ENCODE measurements around the gene ZNF362.
A peak's percentile ranks its signal among the peaks of the same experiment; 100 is the strongest.

Gene ZNF362, protein sequence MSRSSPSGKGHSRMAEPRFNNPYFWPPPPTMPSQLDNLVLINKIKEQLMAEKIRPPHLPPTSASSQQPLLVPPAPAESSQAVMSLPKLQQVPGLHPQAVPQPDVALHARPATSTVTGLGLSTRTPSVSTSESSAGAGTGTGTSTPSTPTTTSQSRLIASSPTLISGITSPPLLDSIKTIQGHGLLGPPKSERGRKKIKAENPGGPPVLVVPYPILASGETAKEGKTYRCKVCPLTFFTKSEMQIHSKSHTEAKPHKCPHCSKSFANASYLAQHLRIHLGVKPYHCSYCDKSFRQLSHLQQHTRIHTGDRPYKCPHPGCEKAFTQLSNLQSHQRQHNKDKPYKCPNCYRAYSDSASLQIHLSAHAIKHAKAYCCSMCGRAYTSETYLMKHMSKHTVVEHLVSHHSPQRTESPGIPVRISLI
- 16.6 to 25.4 (median 16.6) reads per million in 3 donors for total RNA-seq

DNA sequence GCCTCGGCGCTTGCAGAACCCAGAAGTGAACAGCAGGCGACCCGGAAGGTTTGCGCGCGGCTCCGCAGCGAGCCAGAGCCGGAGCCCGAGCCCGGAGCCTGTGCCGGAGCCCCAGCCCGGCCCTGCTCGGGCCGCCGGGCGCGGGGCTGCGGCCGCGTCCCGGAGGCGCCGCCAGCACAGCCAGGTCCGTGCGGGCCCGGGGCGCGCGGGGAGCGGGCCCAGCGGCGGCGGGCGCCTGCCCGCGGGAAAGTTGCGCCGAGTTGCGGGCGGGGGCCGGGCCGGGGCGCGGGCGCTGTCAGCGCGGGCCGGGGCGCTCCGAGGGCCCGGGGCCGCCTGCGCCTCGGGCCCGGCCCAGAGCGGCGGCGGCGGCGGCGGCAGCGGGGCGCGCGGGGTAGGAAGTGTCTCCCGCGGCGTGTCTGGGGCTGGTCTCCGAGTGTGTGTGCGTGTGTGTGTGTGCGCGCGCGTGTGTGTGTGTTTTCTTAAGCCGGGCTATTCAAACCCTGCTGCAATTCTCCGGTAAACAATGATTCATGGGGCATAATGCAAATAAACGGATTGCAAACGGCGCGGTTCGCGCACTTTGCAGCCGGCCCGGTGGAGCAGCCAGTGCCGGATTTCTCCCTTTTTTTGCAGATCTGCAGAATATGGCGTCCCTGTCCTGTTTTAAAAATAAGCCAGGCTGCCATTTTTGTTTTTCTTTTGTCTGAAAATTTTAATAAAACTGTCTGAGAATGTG lies at the start of gene ZNF362:
Gene ZNF362 (plus strand): TSS at position 22 of the 736 bp plus-strand sequence. CDS start 14,083 bp downstream, outside the sequence.
- Histone ChIP-seq H3K27me3 (replicated peaks; ENCODE audit: control insufficient read depth, insufficient read depth, low read length, poor library complexity, severe bottlenecking) (no peaks in the 10 kb centered on the region), H3K36me3 (ENCODE audit: control insufficient read depth, insufficient read depth, low read length) (no peaks in the 10 kb centered on the region), H3K4me3 (ENCODE audit: insufficient read depth, low read depth, low read length, poor library complexity, severe bottlenecking) (peak within 1 kb of the TSS; percentile 76), H3K4me1 (ENCODE audit: control insufficient read depth, insufficient read depth, low read length, poor library complexity, severe bottlenecking) (peaks cover 14% of the 10 kb centered on the region), H3K9me3 (ENCODE audit: control insufficient read depth, low read length) (no peaks in the 10 kb centered on the region), H3K27ac (ENCODE audit: insufficient read depth, low read length, poor library complexity, severe bottlenecking) (peak within 1 kb of the TSS; percentile 67)
- DNase-seq: peak; percentile 42 to 56 (median 50)

DNA sequence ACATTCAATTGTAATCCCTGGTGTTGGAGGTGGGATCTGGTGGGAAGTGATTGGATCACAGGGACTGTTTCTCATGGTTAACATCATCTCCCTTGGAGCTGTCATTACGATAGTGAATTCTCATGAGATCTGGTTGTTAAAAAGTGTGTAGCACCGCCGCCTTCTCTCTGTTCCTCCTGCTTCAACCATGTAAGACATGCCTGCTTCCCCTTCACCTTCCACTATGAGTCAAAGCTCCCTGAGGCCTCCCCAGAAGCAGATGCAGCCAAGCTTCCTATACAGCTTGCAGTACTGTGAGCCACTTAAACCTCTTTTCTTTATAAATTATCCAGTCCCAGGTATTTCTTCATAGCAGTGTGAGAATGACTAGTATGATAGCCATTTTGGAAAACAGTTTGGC lies 44.3 kb upstream of the ZNF362 start:
- H3K36me3 ChIP-seq (ENCODE audit: control insufficient read depth, insufficient read depth, low read length): no peaks in the 10 kb centered on the region
- no peaks in the 10 kb centered on the region for H3K4me1 ChIP-seq (ENCODE audit: control insufficient read depth, insufficient read depth, low read length, poor library complexity, severe bottlenecking)
- no peaks in the 10 kb centered on the region for H3K9me3 ChIP-seq (ENCODE audit: control insufficient read depth, low read length)
- H3K4me3 ChIP-seq (ENCODE audit: insufficient read depth, low read depth, low read length, poor library complexity, severe bottlenecking): no peak overlapping the region
- no peaks in the 10 kb centered on the region for H3K27me3 ChIP-seq (replicated peaks; ENCODE audit: control insufficient read depth, insufficient read depth, low read length, poor library complexity, severe bottlenecking)
- H3K27ac ChIP-seq (ENCODE audit: insufficient read depth, low read length, poor library complexity, severe bottlenecking): no peak overlapping the region
- DNase-seq: no peak

DNA sequence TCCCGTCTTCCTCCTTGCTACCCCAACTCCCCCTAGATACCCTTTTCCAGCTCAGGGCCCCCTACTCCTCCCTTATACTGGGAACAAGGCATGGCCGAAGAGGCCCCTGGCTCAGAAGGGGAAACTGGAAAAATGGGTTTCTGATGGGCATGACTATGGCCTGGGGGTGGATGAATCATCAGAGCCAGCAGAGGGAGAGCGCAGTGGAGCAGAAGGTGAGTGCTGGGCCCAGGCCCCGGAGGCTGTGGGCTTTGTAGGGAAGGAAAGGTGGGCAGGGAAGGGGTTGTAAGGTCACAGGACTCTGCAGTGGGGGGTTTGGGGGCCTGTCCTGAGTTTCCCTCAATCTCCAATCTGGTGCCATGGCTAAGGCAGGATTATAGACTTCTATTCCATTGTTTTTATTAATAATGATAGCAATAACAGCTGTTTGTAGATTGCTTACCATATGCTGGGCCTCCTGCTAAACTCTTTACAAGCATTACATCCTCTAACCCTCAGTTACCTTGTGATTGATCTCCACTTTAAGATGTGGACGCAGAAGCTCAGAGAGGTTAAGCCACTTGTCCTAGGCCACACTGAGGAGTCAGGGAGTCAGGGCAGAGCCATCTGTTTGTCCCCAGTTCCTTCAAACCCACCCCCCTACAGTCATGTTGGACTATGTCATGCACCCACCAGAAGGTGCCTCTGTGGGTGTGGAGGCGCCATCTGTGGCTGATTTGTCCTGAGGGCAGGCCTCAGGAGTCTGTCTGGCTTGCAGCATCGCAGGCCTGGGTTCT lies 36.2 kb upstream of the ZNF362 start:
- Histone ChIP-seq H3K4me3 (ENCODE audit: insufficient read depth, low read depth, low read length, poor library complexity, severe bottlenecking) (no peak overlapping the region), H3K27me3 (replicated peaks; ENCODE audit: control insufficient read depth, insufficient read depth, low read length, poor library complexity, severe bottlenecking) (no peaks in the 10 kb centered on the region), H3K36me3 (ENCODE audit: control insufficient read depth, insufficient read depth, low read length) (no peaks in the 10 kb centered on the region), H3K9me3 (ENCODE audit: control insufficient read depth, low read length) (peaks cover 4% of the 10 kb centered on the region), H3K27ac (ENCODE audit: insufficient read depth, low read length, poor library complexity, severe bottlenecking) (no peak overlapping the region), H3K4me1 (ENCODE audit: control insufficient read depth, insufficient read depth, low read length, poor library complexity, severe bottlenecking) (no peaks in the 10 kb centered on the region)
- DNase-seq: no peak

DNA sequence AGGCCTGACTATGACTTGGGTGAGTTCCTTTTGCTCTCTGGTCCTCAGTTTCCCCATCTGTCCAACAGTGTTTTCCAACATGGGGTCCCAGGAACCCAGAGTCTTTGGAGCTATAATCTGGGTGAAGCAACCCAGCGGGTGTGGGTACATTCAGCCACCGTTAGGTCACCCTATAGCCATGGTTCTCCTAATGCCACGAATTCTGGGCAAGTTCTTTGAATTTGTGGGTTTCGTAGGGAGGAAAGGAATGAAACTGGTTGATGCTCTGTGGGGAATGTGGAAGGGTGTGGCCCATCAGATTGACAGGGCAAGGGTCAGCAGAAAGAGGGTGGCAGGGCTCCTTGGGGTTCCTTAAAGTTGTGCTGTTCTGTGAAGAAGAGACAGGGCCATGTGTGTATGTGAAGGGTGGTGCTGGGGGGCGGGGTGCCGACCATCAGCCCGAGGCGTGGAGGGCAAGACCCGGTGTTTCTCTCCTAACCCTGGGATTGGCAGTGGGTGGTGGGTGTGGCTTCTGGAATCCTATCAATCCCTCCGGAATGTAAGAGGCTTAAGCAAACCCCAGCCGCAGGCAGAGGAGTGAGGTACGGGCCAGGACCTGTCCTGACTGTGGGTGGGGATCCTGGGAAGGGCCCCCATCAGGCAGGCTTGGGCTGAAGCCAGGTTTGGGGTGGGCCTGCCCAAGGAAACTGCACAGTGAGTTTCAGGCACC lies 35.5 kb upstream of the ZNF362 start:
- H3K9me3 ChIP-seq (ENCODE audit: control insufficient read depth, low read length): peaks cover 4% of the 10 kb centered on the region
- H3K4me3 ChIP-seq (ENCODE audit: insufficient read depth, low read depth, low read length, poor library complexity, severe bottlenecking): no peak overlapping the region
- no peaks in the 10 kb centered on the region for H3K36me3 ChIP-seq (ENCODE audit: control insufficient read depth, insufficient read depth, low read length)
- no peak for DNase-seq
- no peaks in the 10 kb centered on the region for H3K4me1 ChIP-seq (ENCODE audit: control insufficient read depth, insufficient read depth, low read length, poor library complexity, severe bottlenecking)
- no peaks in the 10 kb centered on the region for H3K27me3 ChIP-seq (replicated peaks; ENCODE audit: control insufficient read depth, insufficient read depth, low read length, poor library complexity, severe bottlenecking)
- H3K27ac ChIP-seq (ENCODE audit: insufficient read depth, low read length, poor library complexity, severe bottlenecking): no peak overlapping the region

DNA sequence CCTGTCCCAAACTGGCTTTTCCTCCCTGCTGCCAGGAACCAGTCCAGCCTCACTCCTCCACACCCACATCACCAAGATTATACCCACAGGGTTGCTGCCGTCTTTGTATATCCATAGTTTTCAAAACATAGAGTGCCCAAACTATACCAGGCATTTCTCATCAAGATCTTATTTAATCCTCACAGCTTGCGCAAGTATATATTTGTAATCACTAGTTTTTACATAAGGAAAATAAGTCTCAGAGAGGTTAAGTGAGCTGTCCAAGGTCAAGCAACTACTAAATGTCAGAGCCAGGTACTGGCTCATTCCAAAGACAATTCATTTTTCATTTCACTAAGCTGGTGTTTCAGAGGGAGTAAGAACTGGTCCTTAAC lies 34.9 kb upstream of the ZNF362 start:
- H3K4me1 ChIP-seq (ENCODE audit: control insufficient read depth, insufficient read depth, low read length, poor library complexity, severe bottlenecking): no peaks in the 10 kb centered on the region
- H3K36me3 ChIP-seq (ENCODE audit: control insufficient read depth, insufficient read depth, low read length): no peaks in the 10 kb centered on the region
- H3K9me3 ChIP-seq (ENCODE audit: control insufficient read depth, low read length): peaks cover 4% of the 10 kb centered on the region
- no peak overlapping the region for H3K4me3 ChIP-seq (ENCODE audit: insufficient read depth, low read depth, low read length, poor library complexity, severe bottlenecking)
- H3K27ac ChIP-seq (ENCODE audit: insufficient read depth, low read length, poor library complexity, severe bottlenecking): no peak overlapping the region
- DNase-seq: no peak
- no peaks in the 10 kb centered on the region for H3K27me3 ChIP-seq (replicated peaks; ENCODE audit: control insufficient read depth, insufficient read depth, low read length, poor library complexity, severe bottlenecking)

DNA sequence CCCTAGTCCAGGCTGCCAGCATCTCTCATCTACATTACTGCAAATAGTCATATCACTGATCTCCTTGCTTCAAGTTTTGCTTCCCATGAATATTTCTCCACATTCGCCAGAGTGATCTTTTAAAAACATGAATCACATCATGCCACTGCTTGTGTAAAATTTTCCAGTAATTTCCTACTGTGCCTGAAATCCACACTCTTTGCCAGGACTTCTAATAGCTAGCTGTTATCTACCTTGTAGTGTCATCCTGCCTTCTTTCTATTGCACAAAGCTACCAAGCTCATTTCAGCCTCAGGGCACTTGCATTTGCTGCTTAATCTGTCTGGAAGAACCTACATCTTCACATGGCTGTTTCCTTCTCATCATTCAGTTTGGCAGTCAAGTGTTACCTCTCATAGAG lies 33.9 kb upstream of the ZNF362 start:
- H3K4me1 ChIP-seq (ENCODE audit: control insufficient read depth, insufficient read depth, low read length, poor library complexity, severe bottlenecking): no peaks in the 10 kb centered on the region
- H3K4me3 ChIP-seq (ENCODE audit: insufficient read depth, low read depth, low read length, poor library complexity, severe bottlenecking): no peak overlapping the region
- DNase-seq: no peak
- no peaks in the 10 kb centered on the region for H3K36me3 ChIP-seq (ENCODE audit: control insufficient read depth, insufficient read depth, low read length)
- H3K27ac ChIP-seq (ENCODE audit: insufficient read depth, low read length, poor library complexity, severe bottlenecking): no peak overlapping the region
- H3K27me3 ChIP-seq (replicated peaks; ENCODE audit: control insufficient read depth, insufficient read depth, low read length, poor library complexity, severe bottlenecking): no peaks in the 10 kb centered on the region
- peaks cover 4% of the 10 kb centered on the region for H3K9me3 ChIP-seq (ENCODE audit: control insufficient read depth, low read length)

DNA sequence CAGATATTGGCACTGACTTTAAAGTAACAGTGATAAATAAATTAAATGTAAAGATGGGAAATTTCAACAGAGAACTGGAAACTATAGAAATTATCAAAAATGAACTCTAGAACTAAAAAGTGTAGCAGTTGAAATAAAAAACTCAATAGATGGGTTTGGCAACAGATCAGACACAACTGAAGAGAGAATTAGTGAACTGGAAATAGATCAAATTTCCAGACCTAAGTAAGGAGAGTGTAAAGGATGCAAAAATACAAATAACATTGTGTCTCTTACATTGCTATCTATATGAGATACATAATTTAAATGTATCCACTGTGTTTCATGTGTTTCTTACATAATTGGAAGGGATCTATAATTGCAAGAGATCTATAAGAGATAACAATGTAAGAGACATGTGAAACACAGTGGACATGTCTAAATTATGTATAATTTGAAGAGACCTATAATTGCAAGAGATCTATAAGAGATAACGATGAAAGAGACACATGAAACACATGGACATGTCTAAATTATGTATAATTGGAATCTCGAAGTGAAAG lies 32.1 kb upstream of the ZNF362 start:
- no peaks in the 10 kb centered on the region for H3K36me3 ChIP-seq (ENCODE audit: control insufficient read depth, insufficient read depth, low read length)
- DNase-seq: no peak

DNA sequence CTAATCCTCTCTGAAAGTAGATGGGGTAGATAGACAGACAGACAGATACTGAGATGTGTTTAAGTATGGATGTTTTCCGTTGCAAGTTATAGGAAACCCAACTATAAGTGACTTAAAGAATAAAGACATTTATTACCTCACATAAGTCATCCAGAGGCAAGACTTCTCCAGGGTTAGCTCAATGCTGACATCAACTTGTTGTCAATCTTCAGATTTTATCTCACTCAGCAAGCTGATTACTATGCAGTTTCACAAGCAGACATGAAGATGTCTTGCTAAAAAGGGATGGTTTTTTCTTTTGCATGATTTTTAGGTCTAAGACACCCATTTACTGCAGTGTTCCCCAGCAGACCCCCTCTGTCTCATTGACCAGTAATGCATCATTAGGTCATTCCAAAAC lies 30.7 kb upstream of the ZNF362 start:
- no peak overlapping the region for H3K4me3 ChIP-seq (ENCODE audit: insufficient read depth, low read depth, low read length, poor library complexity, severe bottlenecking)
- no peaks in the 10 kb centered on the region for H3K36me3 ChIP-seq (ENCODE audit: control insufficient read depth, insufficient read depth, low read length)
- no peak for DNase-seq
- no peaks in the 10 kb centered on the region for H3K27me3 ChIP-seq (replicated peaks; ENCODE audit: control insufficient read depth, insufficient read depth, low read length, poor library complexity, severe bottlenecking)
- no peak overlapping the region for H3K27ac ChIP-seq (ENCODE audit: insufficient read depth, low read length, poor library complexity, severe bottlenecking)
- peaks cover 4% of the 10 kb centered on the region for H3K9me3 ChIP-seq (ENCODE audit: control insufficient read depth, low read length)
- H3K4me1 ChIP-seq (ENCODE audit: control insufficient read depth, insufficient read depth, low read length, poor library complexity, severe bottlenecking): no peaks in the 10 kb centered on the region

More for the DNA sequence above, 32.1 kb upstream of the ZNF362 start:
- Histone ChIP-seq H3K4me3 (ENCODE audit: insufficient read depth, low read depth, low read length, poor library complexity, severe bottlenecking) (no peak overlapping the region), H3K27ac (ENCODE audit: insufficient read depth, low read length, poor library complexity, severe bottlenecking) (no peak overlapping the region), H3K27me3 (replicated peaks; ENCODE audit: control insufficient read depth, insufficient read depth, low read length, poor library complexity, severe bottlenecking) (no peaks in the 10 kb centered on the region), H3K9me3 (ENCODE audit: control insufficient read depth, low read length) (peaks cover 4% of the 10 kb centered on the region), H3K4me1 (ENCODE audit: control insufficient read depth, insufficient read depth, low read length, poor library complexity, severe bottlenecking) (no peaks in the 10 kb centered on the region)

DNA sequence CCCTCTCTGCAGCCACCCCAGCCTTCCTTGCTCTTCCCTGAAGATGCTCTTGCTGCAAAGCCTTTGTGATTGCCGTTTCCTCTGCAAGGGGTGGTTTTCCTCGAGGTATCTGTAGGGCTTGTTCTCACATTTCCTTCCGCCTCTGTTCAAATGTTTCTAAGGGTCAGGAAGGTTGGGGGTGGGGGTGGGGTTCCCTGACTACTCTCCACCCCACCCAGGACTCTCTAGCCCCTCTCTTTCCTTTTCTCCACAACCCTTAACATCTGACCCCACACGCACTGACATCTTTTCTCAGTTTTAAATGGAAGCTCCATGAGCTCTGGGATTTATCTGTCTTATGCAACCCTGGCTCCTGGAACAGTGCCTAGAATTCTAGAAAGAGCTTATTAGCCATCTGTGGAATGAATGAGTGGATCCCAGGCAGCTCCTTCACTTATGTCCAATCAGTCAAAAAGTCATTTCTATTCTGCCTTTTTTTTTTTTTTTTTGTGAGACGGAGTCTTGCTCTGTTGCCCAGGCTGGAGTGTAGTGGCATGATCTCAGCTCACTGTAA lies 27.3 kb upstream of the ZNF362 start:
- Histone ChIP-seq H3K4me1 (ENCODE audit: control insufficient read depth, insufficient read depth, low read length, poor library complexity, severe bottlenecking) (no peaks in the 10 kb centered on the region), H3K36me3 (ENCODE audit: control insufficient read depth, insufficient read depth, low read length) (no peaks in the 10 kb centered on the region), H3K4me3 (ENCODE audit: insufficient read depth, low read depth, low read length, poor library complexity, severe bottlenecking) (no peak overlapping the region), H3K9me3 (ENCODE audit: control insufficient read depth, low read length) (peaks cover 2% of the 10 kb centered on the region), H3K27ac (ENCODE audit: insufficient read depth, low read length, poor library complexity, severe bottlenecking) (no peak overlapping the region), H3K27me3 (replicated peaks; ENCODE audit: control insufficient read depth, insufficient read depth, low read length, poor library complexity, severe bottlenecking) (no peaks in the 10 kb centered on the region)
- no peak for DNase-seq
